GM12878 (cell line): Measurements from ENCODE around the gene FAM216A. TPM values are rescaled to one million over a fixed set of nuclear protein-coding genes. Genes with fewer than 3 reads are reported as not detected.

Experiments used
- ATAC-seq: fragments of 200-7000 bp; cut with Tn5 transposase; 3 replicates; pipeline ENCODE4 v1.9.1; 2020; ENCODE audit warnings: mild to moderate bottlenecking, moderate library complexity
- BruUV-seq: library from RNA; stranded (reverse); fragments of 400-500 nt; replicated peaks from 2 replicates; lab custom pipeline; 2021; lab: Mats Ljungman, UMichigan
- CTCF ChIA-PET: fragments of 300-600 bp; sonication (Branson Sonifier 250); formaldehyde crosslinking; extraction: SDS; loops from one replicate; lab custom pipeline; 2021; ENCODE audit warnings: inconsistent platforms; lab: Yijun Ruan, JAX
- POLR2A ChIA-PET: fragments of 350-600 bp; formaldehyde crosslinking; extraction: SDS; loops from one replicate; lab custom pipeline; 2021; ENCODE audit warnings: inconsistent platforms; lab: Charles Lee
- RAD21 ChIA-PET: fragments of 300-600 bp; sonication (Branson Sonifier 250); formaldehyde crosslinking; loops from one replicate; lab custom pipeline; 2023; ENCODE audit warnings: antibody characterized with exemption; ENCODE audit not compliant: unreplicated experiment; lab: Charles Lee
- SMC1A ChIA-PET: fragments of 300-600 bp; sonication (Branson Sonifier 250); formaldehyde crosslinking; loops from one replicate; lab custom pipeline; 2023; ENCODE audit not compliant: unreplicated experiment, uncharacterized antibody; lab: Charles Lee
- DNase-seq: peaks from one replicate; pipeline ENCODE4 v3.0.0-alpha.2; 2011; ENCODE audit warnings: low read depth, low spot score
- FAIRE-seq: peaks from 3 replicates; lab custom pipeline; 2011; peaks lifted over from hg19 to GRCh38; lab: Jason Lieb, UNC
- H2AFZ ChIP-seq: 2 replicates; pipeline ENCODE4 v1.6.0; 2011; ENCODE audit warnings: low read depth, low read length, control low read depth; ENCODE audit not compliant: control insufficient read depth
- H3K27ac ChIP-seq: 2 replicates; pipeline ENCODE4 v1.5.1; 2011; ENCODE audit warnings: control low read depth; ENCODE audit not compliant: control insufficient read depth, insufficient read depth
- H3K27me3 ChIP-seq, 2 experiments: replicated peaks in 1 of 2; 2 replicates each; pipeline versions ENCODE4 v1.6.0 to v1.6.1; 2011; ENCODE audit warnings: low read length in 1 of 2; ENCODE audit not compliant: control insufficient read depth in 2 of 2, insufficient read depth in 2 of 2
- H3K36me3 ChIP-seq, 2 experiments: 2 replicates each; pipeline ENCODE4 v1.5.1; 2011; ENCODE audit warnings: low read length in 1 of 2; ENCODE audit not compliant: control insufficient read depth in 2 of 2, insufficient read depth in 2 of 2
- H3K4me1 ChIP-seq: 2 replicates; pipeline ENCODE4 v1.6.1; 2011; ENCODE audit warnings: mild to moderate bottlenecking, low read length, moderate library complexity, mixed read lengths; ENCODE audit not compliant: control insufficient read depth, insufficient read depth
- H3K4me2 ChIP-seq: 2 replicates; pipeline ENCODE4 v1.6.0; 2011; ENCODE audit warnings: control low read depth; ENCODE audit not compliant: control insufficient read depth, insufficient read depth
- H3K4me3 ChIP-seq: fragments of 200-600 bp; sonication (generic); 2 replicates; pipeline ENCODE4 v1.5.1; 2016
- H3K79me2 ChIP-seq: 2 replicates; pipeline ENCODE4 v1.6.0; 2011; ENCODE audit warnings: low read length; ENCODE audit not compliant: control insufficient read depth, insufficient read depth
- H3K9ac ChIP-seq: 2 replicates; pipeline ENCODE4 v1.8.0; 2011; ENCODE audit warnings: low read length, control low read depth, mixed read lengths; ENCODE audit not compliant: control insufficient read depth, insufficient read depth
- H3K9me3 ChIP-seq: replicated peaks from 3 replicates; pipeline ENCODE4 v1.5.1; 2011; ENCODE audit warnings: mild to moderate bottlenecking, low read length; ENCODE audit not compliant: control insufficient read depth, insufficient read depth
- H4K20me1 ChIP-seq: 2 replicates; pipeline ENCODE4 v1.6.0; 2011; ENCODE audit not compliant: control insufficient read depth, insufficient read depth
- BMI1 ChIP-seq: fragments of 450-650 bp; IDR thresholded peaks from 2 replicates; pipeline ENCODE4 v1.6.1; 2016; ENCODE audit warnings: mild to moderate bottlenecking, moderate library complexity, borderline replicate concordance
- CEBPZ ChIP-seq: fragments of 150-350 bp; IDR thresholded peaks from 2 replicates; pipeline ENCODE4 v1.6.1; 2016; ENCODE audit warnings: low read depth, low read length
- ESRRA ChIP-seq: IDR thresholded peaks from 2 replicates; pipeline ENCODE4 v1.6.1; 2012; ENCODE audit warnings: mild to moderate bottlenecking, low read length, improper control_type of control experiment
- IKZF1 ChIP-seq: fragments of 450-650 bp; conservative IDR thresholded peaks from 2 replicates; pipeline ENCODE4 v1.6.1; 2017; ENCODE audit warnings: antibody characterized with exemption, mild to moderate bottlenecking
- IKZF2 ChIP-seq, 2 experiments: fragments of 450-650 bp; IDR thresholded peaks; 2 replicates each; pipeline ENCODE4 v1.6.1; 2017; ENCODE audit warnings: mild to moderate bottlenecking in 2 of 2, moderate library complexity in 2 of 2
- JUND ChIP-seq: IDR thresholded peaks from 2 replicates; pipeline ENCODE4 v1.6.1; 2012; ENCODE audit warnings: low read depth, mild to moderate bottlenecking, low read length, improper control_type of control experiment, moderate library complexity
- KLF5 ChIP-seq: fragments of 450-650 bp; IDR thresholded peaks from 2 replicates; pipeline ENCODE4 v1.6.1; 2014; ENCODE audit warnings: mild to moderate bottlenecking; ENCODE audit not compliant: partially characterized antibody
- NFXL1 ChIP-seq: fragments of 450-650 bp; IDR thresholded peaks from 2 replicates; pipeline ENCODE4 v1.6.1; 2017; ENCODE audit warnings: antibody characterized with exemption, mild to moderate bottlenecking, borderline replicate concordance
- NFYB ChIP-seq: IDR thresholded peaks from 2 replicates; pipeline ENCODE4 v1.6.1; 2011; ENCODE audit warnings: low read depth, mild to moderate bottlenecking, low read length, improper control_type of control experiment, moderate library complexity; ENCODE audit not compliant: insufficient read depth
- POLR2A ChIP-seq: IDR thresholded peaks from 2 replicates; pipeline ENCODE4 v1.6.1; 2011; ENCODE audit warnings: low read depth, mild to moderate bottlenecking, low read length
- RELB ChIP-seq: fragments of 450-650 bp; IDR thresholded peaks from 2 replicates; pipeline ENCODE4 v1.6.1; 2017; ENCODE audit warnings: low read depth, mild to moderate bottlenecking, moderate library complexity
- SMAD1 ChIP-seq: fragments of 450-650 bp; IDR thresholded peaks from 2 replicates; pipeline ENCODE4 v1.6.1; 2018; ENCODE audit warnings: mild to moderate bottlenecking, low read depth; ENCODE audit not compliant: partially characterized antibody
- WGBS: methylation state at CpG from one replicate; pipeline ENCODE4 v1.1.6; 2016; ENCODE audit warnings: low lambda C conversion rate; ENCODE audit not compliant: insufficient replicate concordance, insufficient coverage; ENCODE audit errors: missing lambda C conversion rate; 5-methylcytosine and 5-hydroxymethylcytosine counted together
- in situ Hi-C: fragments of 300-500 bp; cut with MboI; formaldehyde crosslinking; loops from 9 replicates; pipeline ENCODE4 v1.14.3; 2018; ENCODE audit warnings: mixed read lengths
- intact Hi-C: fragments of 100-400 bp; cut with micrococcal nuclease; formaldehyde crosslinking; loops from one replicate; pipeline ENCODE4 v1.14.2; 2022; ENCODE audit not compliant: unreplicated experiment
- polyA plus RNA-seq, 11 experiments: library from polyadenylated mRNA; depleted of rRNA in 4 of 11; unstranded in 6 of 11; stranded (reverse) in 5 of 11; fragments of >200 nt; fragmentation: Nextera tagmentation in 4 of 11; fragmentation: Illumina TruSeq in 1 of 11; extraction: Ambion mirVana in 4 of 11; extraction: Trizol in 1 of 11; gene quantifications; 1 replicate in 1 of 11; 2 replicates in 10 of 11; pipeline versions ENCODE4 v1.2.1 to v1.2.3, GENCODE V29; 2011 to 2016; ENCODE audit warnings: inconsistent platforms in 2 of 11, missing spikeins in 2 of 11, low read depth in 1 of 11
- total RNA-seq, 4 experiments: library from RNA; depleted of rRNA in 3 of 4; stranded (reverse); fragments of >200 nt in 3 of 4; fragmentation: Illumina TruSeq in 1 of 4; extraction: Trizol in 1 of 4; gene quantifications; 2 replicates each; pipeline versions ENCODE4 v1.2.1 to v1.2.3, GENCODE V29; 2013 to 2021

The FAM216A gene
- total and polyA plus RNA-seq, 10 of the 15 experiments (the other 5 are each of a cell fraction or from before 2014, with no cell fraction given) = 15.0 to 48.3 (median 35.0) TPM

GRCh38 chr12:110458756-110459155 is 9.9 kb upstream of the FAM216A start:
- in situ Hi-C loops (no loop called here), intact Hi-C loops (no loop called here)
- FAIRE-seq (no peak), ATAC-seq (no peak), DNase-seq (no peak)
- Histone ChIP-seq H3K36me3 (peaks cover 0 to 2% of the 10 kb centered on the region in 2 experiments; a peak in 3 of 4 replicates), H2AFZ (no peak overlapping the region), H3K27me3 (no peaks in the 10 kb centered on the region), H3K4me3 (no peak overlapping the region), H3K4me1 (peaks cover 17% of the 10 kb centered on the region), H3K27ac (no peak overlapping the region), H3K9ac (no peak overlapping the region), H3K79me2 (no peaks in the 10 kb centered on the region), H3K4me2 (no peak overlapping the region), H4K20me1 (no peaks in the 10 kb centered on the region), H3K9me3 (no peaks in the 10 kb centered on the region)
- BruUV-seq = no TSS peak
- TF ChIP-seq NFXL1 = no peak
- no peak for TF ChIP-seq KLF5
- no peak for TF ChIP-seq POLR2A
- TF ChIP-seq NFYB = no peak
- no peak for TF ChIP-seq IKZF1
- no peak for TF ChIP-seq CEBPZ
- no peak for TF ChIP-seq ESRRA
- TF ChIP-seq IKZF2 (IDR thresholded peaks at IDR 0.05) = no peak
- no peak for TF ChIP-seq BMI1
- no peak for TF ChIP-seq RELB
- TF ChIP-seq SMAD1 = no peak
- TF ChIP-seq JUND = no peak
- ChIA-PET POLR2A (interaction anchor here (0.8 to 5.0 kb wide), 4 partner anchors 9 to 45 kb away, joined by 3 to 43 read pairs (median 4); partner anchors contain the start of genes FAM216A and GPN3), CTCF (interaction anchor here (1.5 to 4.5 kb wide), 3 partner anchors 9 to 143 kb away, joined by 4 to 52 read pairs (median 42); partner anchors contain the start of genes ARPC3, FAM216A and GPN3), SMC1A (interaction anchor here (0.9 to 3.1 kb wide), 9 partner anchors 9 to 141 kb away, joined by 3 to 14 read pairs (median 4); partner anchors contain the start of genes ARPC3, FAM216A and GPN3), RAD21 (interaction anchor here (1.2 to 1.6 kb wide), 3 partner anchors 9 to 141 kb away, joined by 3 to 5 read pairs (median 5); partner anchors contain the start of genes FAM216A and GPN3)
- WGBS = 95% methylated on average over 4 of the region's 4 CpGs
